ENCODE results near the gene ZNF653.
"Not testable (repeated sequence)": the region's sequence is repeated elsewhere in the genome, so short reads cannot be mapped to it uniquely, and the experiment has no call there.

Gene ZNF653

GRCh38 chr19:11480715-11481533 is 24.7 kb downstream of the ZNF653 start, which contains the start of gene ELAVL3:
Gene ELAVL3 (minus strand): TSS chr19:11481046. CDS start chr19:11480608, 438 bp downstream.
- no peak for TF ChIP-seq CTCF (IDR thresholded peaks at IDR 0.05; ENCODE audit: borderline replicate concordance, insufficient read depth, low read depth, low read length)
- no peak within 1 kb of the TSS for H3K4me3 ChIP-seq (ENCODE audit: low read depth, low read length)

- TF ChIP-seq CTCF (IDR thresholded peaks at IDR 0.05; ENCODE audit: borderline replicate concordance, insufficient read depth, low read depth, low read length) = no peak
- H3K4me3 ChIP-seq (ENCODE audit: low read depth, low read length) = no peak overlapping the region
Measured at GRCh38 chr19:11479898-11480714, 25.5 kb downstream of the ZNF653 start.

GRCh38 chr19:11479090-11479897 is 26.3 kb downstream of the ZNF653 start:
- H3K4me3 ChIP-seq (ENCODE audit: low read depth, low read length) = no peak overlapping the region
- TF ChIP-seq CTCF (IDR thresholded peaks at IDR 0.05; ENCODE audit: borderline replicate concordance, insufficient read depth, low read depth, low read length) = no peak

- no peak for TF ChIP-seq CTCF (IDR thresholded peaks at IDR 0.05; ENCODE audit: borderline replicate concordance, insufficient read depth, low read depth, low read length)
- H3K4me3 ChIP-seq (ENCODE audit: low read depth, low read length) = no peak overlapping the region
Measured at GRCh38 chr19:11478167-11479089, 27.2 kb downstream of the ZNF653 start.

DNA sequence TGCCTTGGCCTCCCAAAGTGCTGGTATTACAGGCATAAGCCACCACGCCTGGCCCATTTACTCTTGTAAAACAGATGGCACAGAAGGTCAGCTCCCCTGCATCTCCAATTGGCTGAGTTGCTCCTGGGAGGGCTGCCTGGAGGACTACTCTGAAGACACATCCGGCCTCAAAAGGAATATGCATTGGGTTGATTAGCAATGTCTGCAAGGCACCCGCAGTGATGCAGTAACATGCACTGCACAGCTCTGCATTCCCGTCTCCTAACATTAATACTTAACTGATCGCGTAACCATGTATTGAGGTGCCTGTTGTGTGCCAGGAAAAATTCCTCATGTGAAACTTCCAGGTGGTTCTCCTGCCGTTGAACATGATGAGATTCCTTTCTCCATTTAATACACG is 29.8 kb downstream of the ZNF653 start:
- H3K4me3 ChIP-seq (ENCODE audit: low read depth, low read length) = no peak overlapping the region
- TF ChIP-seq CTCF (IDR thresholded peaks at IDR 0.05; ENCODE audit: borderline replicate concordance, insufficient read depth, low read depth, low read length) = no peak

GRCh38 chr19:11475343-11475742 is 30.3 kb downstream of the ZNF653 start:
- not testable (repeated sequence) for H3K4me3 ChIP-seq (ENCODE audit: low read depth, low read length)

All from GM12875 (cell line).